HG03135 (cell line): ENCODE results near the gene TJP3.

Experiments used
- ATAC-seq: cut with Tn5 transposase; IDR thresholded peaks from one replicate; pipeline ENCODE4 v1.9.1; 2021; ENCODE audit warnings: mild to moderate bottlenecking, moderate library complexity; ENCODE audit not compliant: unreplicated experiment

The TJP3 gene

DNA sequence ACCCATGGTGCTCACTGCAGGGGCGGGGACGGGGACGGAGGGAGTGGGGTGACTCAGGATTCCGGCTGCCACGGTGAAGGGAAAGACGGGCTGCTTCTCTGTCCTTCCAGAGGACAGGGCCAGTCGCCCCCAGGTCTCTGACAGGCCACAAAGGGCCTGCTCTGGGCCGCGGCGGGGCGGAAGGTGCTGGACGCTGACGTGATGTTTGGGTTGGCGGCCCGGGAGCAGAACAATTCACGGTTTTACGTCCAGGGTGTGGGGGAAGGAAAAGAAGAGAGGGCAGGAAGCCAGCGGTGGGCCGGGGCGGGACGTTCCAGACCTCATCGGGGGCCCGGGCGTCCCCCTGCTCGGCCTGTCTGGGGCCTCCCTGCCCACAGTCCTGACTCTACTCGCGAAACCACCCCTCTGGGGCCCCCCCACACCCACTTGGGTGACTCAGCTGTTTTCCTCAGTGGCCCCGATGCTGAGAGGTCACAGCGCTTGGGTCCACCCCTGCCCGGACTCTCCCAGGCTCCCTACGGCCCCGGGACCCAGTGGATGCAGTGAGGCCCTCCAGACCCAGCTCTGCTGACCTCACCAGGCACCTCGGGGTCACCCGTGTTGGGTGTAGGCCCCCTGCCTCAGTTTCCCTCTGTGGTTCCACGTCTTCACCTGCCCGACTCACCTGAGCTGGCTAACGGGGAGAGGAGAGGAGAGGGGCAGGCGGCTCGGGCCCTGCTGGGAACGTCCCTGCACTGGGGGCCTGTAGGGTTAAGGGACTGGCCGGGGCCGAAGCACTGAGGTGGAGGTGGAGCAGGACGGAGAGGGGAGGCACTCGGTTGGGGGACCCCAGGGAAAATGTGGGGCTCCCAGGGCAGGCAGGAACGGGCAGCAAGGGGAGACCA lies 37.1 kb upstream of the TJP3 start:
- ATAC-seq: no peak

DNA sequence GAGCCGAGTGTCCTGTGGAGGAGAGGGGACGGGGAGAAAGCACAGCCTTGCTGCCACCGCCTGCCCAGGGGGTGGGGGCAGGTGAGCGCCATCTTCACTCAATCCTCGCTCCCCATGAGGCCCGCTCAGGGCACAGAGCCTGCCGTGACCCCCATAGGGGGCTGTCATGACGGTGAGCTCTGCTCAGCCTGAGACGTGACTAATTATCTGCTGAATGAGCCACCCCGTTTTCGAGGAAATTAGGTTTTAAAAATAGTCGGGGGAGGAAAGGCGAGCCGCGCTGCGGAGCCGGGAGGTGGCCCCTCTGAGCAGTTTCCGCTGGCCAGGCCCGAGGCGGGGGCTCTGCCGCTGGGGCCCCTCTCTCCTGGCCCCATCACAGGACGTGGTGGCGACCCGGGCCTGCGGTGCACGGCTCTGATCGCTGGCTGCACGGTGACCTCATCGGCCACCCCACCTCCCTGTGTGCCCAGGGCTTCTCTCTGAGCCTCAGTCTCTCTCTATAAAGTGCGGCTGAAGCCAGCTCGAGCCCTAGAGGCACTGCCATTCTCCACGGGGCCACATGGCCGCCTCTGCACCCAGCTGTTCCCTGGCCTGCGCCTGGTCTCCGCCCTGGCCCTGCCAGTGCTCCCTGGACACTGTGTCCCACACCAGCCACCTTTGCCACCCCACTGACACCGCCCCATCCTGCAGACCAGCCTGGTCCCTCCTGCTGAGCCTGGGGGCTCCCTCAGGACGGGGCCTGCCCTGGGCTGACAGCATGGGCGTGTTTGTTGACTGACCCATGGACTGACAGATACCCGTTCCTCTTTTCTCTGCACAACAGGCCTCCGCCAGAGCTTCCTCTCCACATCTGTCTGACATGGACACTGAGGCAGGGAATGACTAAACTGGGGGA lies 36.3 kb upstream of the TJP3 start:
- ATAC-seq: no peak

DNA sequence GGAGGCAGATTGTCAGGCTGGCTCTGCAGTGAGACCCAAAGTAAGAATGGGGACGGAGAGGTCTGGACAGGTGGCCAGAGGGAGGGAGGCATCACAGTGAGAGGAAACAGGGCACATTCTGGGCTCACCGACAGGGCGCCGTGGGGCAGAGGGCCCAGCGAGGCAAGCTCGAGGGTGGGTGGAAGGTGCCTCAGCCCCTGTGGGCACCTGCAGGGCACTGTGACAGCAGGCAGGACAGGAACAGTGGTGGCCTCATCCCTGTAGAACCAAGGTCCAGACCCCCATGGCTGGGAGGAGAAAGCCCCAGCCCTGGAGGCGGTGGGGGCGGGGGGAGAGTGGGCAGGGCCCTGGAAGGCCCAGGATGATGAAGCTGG lies 35.6 kb upstream of the TJP3 start:
- no peak for ATAC-seq

DNA sequence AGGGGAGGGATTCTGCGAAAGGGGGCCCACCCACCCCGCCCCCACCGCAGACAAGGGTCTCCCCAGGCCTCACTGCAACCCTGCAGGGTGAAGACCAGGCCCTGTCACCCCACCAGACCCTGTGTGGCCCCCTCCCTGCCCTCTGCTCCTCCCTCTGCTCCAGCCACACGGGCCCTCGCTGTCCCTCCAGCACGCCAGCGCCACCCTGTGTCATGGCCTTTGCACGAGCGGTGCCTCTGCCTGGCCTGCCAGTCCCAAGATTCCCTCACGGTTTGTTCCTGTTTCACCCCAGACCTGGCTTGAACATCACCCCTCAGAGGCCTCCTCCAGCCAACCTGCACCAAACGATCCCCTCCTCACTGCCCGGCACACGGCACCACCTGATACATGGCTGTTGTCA lies 35.2 kb upstream of the TJP3 start:
- no peak for ATAC-seq

DNA sequence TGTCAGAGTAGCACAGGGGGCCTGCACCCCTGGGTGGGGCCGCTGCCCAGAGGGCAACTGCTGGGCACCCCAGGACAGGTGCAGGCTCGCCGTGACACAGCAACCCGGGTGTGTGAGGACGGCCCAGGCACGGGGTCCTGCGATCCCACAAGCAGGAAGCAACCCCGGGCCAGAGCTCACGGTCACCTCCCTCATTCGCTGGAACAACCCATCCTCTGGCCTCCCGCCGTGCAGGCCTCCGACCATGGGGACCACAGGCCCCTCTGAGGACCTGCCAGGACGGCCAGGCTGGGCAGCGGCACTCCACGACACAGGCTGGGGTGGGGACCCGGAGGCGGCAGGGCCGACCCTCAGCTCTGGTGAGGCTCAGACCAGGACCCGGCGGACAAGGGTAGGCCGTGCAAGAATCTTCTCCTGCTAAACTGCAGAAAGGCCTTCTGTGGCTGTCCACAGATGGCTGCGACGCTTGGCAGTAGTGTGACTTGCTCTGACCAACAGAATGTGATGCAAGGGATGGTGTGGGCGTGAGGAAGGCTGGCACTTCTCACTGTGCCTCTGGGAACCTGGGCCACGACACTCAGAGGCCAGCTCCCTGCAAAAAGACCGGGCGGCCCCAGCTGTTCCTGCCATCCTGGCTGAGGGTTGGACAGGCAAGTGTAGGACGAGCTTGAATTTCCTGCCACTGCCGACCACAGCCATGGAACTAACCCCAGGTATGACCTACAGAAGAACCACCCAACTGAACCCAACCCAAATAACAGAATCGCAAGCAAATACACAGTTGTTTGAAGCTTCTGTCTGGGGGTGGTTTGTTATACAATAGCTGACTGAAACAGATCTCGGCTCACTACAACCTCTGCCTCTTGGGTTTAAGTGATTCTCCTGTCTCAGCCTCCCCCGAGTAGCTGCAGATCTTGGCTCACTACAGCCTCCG lies 34.4 kb upstream of the TJP3 start:
- no peak for ATAC-seq

DNA sequence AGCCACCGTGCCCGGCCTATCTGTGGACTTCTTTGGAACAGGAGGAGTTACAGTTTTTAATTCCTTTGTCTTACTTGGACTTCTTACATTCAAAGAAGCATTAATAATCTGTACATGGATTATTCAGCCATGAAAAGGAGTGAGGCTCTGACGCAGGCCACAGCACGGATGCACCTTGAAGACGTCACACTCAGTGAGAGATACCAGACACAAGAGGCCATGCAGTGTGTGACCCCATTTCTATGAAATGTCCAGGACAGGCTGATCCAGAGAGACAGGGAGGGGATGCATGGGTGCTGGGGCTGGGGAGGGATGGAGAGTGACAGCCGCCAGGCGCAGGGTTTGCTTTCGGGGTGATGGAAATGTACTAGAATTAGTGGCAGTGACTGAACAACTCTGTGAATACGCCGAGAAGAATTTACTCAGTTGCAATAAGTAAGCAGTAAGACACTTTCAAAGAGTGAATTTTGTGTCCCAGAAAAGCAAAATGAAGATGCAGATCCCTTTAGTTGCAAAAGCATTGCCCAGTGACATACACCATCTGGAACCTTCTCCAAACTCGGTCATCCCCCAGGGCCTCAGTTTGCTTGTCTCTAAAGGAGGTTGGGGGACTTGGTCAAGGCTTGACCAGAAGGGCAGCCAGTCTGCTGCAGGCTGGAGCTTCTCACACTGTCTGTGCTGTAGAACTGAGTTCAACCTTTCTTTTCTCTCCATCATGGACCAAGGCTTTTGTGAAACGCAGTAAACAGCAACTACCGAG lies 33.2 kb upstream of the TJP3 start:
- ATAC-seq: no peak

DNA sequence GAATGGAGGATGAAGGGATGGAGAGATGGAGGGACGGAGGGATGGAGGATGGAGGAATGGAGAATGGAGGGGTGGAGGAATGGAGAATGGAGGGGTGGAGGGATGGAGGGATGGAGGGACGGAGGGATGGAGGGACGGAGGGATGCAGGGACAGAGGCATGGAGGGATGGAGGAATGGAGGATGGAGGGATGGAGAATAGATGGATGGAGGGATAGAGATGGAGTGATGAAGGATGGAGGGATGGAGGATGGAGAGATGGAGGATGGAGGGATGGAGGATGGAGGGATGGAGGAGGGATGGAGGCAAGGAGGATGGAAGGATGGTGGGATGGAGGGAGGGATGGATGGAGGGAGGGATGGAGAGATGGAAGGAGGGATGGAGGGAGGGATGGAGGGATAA lies 30.0 kb upstream of the TJP3 start:
- no peak for ATAC-seq

DNA sequence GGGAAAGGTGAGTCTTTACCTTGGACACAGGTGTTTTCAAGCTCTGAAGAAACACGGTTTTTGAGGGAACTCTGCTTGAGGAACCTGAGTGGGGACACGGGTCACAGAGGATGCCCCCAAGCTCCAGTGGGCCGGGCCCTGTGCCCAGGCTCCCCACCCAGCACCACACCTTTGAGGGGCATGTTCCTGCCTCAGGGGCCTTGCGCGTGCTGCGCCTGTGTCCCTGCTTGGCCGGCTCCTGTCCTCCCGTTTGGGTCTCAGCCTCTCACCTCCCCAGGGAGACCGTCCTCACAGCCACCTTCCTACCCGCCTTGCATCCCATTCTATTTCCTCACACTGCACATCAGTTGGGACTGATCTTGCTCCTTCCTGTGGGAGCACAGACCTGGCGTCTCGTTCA lies 29.0 kb upstream of the TJP3 start:
- ATAC-seq: no peak

DNA sequence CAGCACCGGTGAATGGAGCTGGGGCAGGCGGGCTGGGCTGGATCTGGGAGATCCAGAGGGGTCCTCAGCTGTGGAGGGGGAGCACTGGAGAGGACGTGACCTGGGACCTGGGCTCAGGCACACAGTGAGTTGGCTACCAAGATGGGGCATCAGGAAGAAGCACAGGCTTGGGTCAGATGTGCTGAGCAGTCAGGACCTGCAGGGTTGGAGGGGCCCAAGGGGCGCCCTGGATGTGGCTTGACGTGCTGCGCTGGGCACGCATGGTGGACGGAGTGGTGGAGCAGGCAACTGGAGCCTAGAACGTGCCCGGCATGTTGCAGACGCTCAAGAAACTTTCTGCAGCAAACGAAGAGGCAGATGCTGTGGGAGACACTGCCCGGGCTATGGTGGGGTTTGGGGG lies 28.6 kb upstream of the TJP3 start:
- ATAC-seq: no peak

DNA sequence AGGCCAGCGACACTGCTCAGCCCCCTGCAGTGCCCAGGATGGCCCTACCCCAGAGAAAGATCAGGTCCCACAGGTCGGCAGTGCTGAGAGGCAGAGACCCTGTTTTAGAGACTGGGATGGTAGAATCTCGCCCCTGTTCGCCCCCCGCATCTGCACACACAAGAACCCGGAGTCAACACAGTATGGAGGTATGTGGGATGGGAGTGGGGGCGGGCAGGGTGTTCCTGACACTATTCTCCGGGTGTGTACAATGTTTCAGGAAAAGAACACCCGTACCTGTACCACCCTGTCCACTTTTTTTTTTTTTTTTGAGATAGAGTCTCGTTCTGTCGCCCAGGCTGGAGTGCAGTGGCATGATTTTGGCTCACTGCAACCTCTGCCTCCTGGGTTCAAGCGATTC lies 27.2 kb upstream of the TJP3 start:
- no peak for ATAC-seq

DNA sequence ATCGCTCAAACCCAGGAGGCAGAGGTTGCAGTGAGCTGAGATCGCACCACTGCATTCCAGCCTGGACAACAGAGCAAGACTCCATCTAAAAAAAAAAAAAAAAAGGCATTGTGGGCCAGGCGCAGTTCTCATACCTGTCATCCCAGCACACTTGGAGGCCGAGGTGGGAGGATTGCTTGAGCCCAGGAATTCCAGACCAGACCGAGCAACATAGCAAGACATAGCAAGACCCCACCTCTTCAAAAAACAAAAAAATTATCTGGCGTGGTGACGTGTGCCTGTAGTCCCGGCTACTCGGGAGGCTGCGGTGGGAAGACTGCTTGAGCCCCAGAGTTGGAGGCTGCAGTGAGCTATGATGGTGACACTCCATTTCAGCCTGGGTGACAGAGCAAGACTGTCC lies 25.9 kb upstream of the TJP3 start:
- ATAC-seq: no peak

DNA sequence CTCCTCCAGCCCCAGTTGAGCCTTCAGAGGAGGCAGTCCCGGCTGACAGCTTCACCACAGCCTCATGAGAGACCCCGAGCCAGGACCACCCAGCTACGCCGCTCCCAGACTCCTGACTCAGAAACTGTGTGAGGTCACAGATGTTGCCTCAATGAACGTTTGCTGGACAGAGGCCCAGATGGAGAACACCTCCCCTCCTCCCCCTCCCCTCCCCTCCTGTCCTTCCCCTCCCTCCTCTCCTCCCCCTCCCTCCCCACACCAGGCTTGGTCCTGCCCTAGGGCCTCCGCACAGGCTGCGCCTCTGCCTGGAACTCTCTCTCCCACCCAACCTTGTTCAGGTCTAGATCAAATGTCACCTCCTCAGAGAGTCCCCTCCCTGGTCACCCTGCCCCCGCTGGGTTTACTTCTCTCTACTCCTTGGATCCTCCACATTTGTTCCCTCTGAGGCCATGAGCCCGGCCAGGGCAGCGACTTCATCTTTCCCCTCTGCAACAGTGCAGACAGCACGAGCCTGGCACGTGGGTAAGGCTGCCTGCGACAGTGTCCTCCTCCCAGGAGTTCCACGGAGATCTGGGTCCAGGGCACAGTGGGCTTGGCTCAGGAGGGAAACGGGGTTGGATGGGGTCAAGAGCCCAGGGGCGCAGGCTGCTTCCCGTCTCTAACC lies 25.3 kb upstream of the TJP3 start:
- ATAC-seq: no peak

DNA sequence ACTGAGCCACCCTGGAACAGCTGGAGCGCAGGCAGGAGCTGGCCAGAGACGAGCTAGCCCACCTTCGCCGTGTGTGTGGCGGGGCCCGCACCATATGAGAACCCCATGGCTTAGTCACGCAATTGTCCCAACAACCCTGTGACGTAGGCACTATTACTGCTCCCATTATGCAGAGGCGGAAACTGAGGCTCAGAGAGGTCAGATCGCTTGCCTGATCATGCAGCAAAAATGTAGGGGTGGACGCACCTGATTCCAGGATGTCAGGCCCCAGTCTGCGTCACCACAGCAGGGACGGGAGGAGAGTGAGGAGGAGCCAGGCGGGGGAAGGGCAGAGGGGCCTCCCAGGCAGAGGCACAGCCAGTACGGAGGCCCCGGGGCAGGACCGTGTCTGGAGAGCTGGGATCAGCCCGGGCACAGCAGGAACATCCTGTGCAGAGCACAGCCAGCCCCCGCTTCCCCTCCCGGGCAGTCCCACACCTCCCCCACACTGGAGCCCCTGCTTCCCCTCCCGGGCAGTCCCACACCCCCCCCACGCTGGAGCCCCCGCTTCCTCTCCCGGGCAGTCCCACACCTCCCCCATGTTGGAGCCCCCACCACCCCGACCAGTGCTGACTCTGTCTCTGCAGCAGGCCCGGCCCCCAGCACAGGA lies 24.7 kb upstream of the TJP3 start:
- ATAC-seq: no peak

DNA sequence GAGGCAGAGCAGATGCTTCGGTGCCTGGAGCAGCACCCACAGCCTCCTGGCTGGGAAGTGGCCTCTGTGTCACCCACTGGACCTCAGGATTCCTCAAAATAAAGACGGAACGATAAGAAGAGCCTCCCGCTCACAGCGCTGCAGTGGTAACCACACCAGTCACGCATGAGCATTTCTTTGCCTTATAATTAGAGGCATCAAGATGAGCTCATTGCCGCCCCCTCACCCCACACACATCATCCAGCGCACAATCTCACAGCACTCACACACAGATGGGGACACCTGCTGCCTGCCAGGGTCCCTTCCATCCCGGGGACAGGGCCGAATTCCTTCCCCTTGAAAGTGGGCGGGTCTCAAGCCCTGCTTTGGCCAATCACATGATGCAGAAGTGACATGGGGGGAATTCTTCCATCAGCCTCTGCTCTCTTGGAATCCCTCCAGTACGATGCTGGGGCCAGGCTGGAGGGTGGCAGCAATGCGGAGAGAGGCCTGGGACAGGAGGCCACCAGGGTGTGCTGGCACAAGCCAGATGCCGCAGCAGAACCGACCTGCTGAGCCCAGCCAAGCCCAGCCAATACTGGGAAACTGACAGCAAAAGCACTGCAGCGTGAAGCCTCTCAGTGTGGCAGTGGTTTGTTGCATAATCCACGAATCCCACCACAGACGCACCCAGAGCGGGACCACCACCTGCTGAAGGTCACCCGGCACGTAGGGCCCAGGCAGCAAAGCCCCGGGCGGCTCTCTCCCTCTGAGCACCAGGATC lies 23.9 kb upstream of the TJP3 start:
- ATAC-seq: no peak

DNA sequence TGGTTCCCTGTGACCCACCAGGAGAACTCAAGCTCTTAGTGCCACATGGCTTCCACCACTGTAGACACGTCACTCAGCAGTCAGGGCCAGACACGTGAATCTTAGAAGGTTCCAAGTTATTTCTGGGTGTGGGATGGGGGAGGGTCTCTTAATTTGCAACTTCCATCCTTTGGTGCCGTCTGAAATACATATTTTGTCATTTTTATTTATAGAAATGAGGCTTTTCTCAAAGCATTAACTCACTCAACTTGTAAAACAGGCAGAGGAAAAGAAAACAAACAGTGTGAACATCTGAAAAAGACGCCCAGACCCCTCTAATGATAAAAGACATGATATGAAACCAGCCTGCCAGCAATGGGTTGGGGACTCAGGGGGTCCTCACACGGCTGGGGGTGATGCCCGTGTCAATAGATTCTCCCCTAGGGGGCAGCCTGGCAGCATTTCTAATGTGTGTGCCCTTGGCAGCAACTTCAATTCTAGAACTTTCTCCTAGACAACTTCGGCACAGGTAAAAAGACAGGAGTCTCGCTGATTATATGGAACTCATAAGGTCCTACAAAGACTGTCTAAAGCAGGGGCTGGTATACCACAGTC lies 23.3 kb upstream of the TJP3 start:
- ATAC-seq: no peak

DNA sequence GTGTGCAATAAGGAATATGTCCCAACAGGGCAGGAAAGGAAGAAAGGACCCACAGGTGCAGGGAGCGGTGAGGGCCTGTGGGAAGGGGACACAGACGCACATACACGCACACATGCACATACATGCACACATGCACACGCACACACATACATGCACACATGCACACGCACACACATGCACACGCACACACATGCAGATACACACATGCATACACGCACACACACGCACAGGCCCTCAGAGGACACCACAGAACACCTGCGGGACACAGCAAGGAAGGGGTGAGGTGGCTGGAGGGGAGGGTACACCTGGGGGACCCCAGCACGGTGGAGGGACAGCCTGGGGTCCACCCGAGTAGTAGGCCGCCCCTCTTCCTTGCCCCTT lies 20.8 kb upstream of the TJP3 start:
- no peak for ATAC-seq

DNA sequence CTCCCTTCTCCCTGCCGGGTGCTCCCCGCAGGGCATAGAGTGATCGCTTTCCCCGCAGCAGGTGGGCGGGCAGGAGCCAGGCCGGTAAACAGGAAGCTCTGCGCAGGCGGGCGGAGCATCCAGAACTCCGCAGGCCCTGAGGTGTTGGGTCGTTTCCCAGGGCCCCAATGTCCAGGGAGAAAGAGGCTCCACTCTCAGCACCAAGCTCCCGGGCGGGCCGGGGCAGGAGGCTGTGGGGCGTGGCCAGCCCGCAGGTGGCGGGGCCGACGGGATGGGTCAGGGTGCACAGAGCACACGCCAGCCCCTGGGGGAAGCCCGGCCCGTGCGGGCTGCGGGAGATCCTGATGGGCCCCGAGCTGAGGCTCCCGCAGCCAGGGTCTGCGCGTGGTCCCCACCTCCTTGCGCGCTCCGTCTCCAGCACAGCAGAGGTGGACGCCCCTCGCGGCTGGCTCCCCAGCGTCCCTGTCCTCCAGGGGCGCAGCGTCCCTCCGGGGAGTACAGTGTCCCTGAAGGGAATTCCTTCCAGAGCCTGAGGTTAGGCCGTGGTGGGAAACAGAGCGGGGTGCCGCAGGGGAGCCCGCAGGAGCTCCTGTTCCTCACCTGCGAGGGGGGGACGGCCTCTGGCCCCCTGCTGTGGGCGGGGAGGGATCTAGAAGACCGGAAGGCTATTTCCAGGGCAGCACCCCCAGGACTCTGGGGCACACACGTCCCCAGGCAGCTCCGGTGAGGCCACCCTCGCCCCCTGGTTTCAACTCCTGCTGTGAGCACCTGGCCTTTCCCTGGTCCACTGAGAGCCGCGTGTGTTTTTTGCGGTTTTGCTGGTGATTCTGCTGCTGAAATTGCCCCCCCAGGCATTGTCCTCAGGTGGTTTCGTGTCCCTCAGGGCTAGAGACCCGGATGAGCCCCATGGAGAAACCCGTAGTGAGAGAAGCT lies 20.1 kb upstream of the TJP3 start:
- no peak for ATAC-seq
